Dedifferentiated amniotic fluid mesenchymal stem cell (primary cell): ENCODE results near the gene TBR1.

Source experiments
- DNase-seq: peaks from one replicate; pipeline ENCODE4 v3.0.0-alpha.2; 2016; ENCODE audit errors: extremely low spot score

Gene TBR1

GRCh38 chr2:161415034-161415986, 787 bp upstream of the TBR1 start:
- no peak for DNase-seq

GRCh38 chr2:161416708-161417437, 776 bp downstream of the TBR1 start:
- DNase-seq, result no peak

- DNase-seq, result no peak
Observed at GRCh38 chr2:161417438-161418274, 1.6 kb downstream of the TBR1 start.

- no peak for DNase-seq
Observed at GRCh38 chr2:161418275-161418714, 2.2 kb downstream of the TBR1 start.

- DNase-seq, result no peak
Observed at GRCh38 chr2:161418715-161419637, 2.9 kb downstream of the TBR1 start.

- DNase-seq, result no peak
Observed at GRCh38 chr2:161419638-161420190, 3.6 kb downstream of the TBR1 start.

GRCh38 chr2:161420406-161421074, 4.4 kb downstream of the TBR1 start:
- no peak for DNase-seq

- no peak for DNase-seq
Observed at GRCh38 chr2:161421686-161422085, 5.6 kb downstream of the TBR1 start.

GRCh38 chr2:161422816-161423403, 6.8 kb downstream of the TBR1 start:
- no peak for DNase-seq

- DNase-seq, result no peak
Observed at GRCh38 chr2:161423421-161424393, 7.6 kb downstream of the TBR1 start.

- DNase-seq, result no peak
Observed at GRCh38 chr2:161424394-161424769, 8.3 kb downstream of the TBR1 start.

GRCh38 chr2:161424891-161425727, 9.0 kb downstream of the TBR1 start:
- DNase-seq, result no peak

- DNase-seq, result no peak
Observed at GRCh38 chr2:161425728-161426454, 9.8 kb downstream of the TBR1 start.

- DNase-seq, result no peak
Observed at GRCh38 chr2:161426455-161426921, 10.4 kb downstream of the TBR1 start.

- DNase-seq, result peak; percentile 35
Observed at GRCh38 chr2:161426922-161427663, 11.0 kb downstream of the TBR1 start.
